HepG2 (cell line): ENCODE results near the gene FIS1. TPM values are rescaled to one million over a fixed set of nuclear protein-coding genes. Genes with fewer than 3 reads are reported as not detected.
A peak's percentile ranks its signal among the peaks of the same experiment; 100 is the strongest.

ENCODE experiments used
- CENPT ChIP-seq: sonication (generic); formaldehyde crosslinking; IDR thresholded peaks from 2 replicates; pipeline ENCODE4 v1.8.0; 2022; ENCODE audit warnings: low read depth, mild to moderate bottlenecking, moderate library complexity, missing genetic modification reagents
- GLI4 ChIP-seq: sonication (generic); formaldehyde crosslinking; IDR thresholded peaks from 2 replicates; pipeline ENCODE4 v1.5.1; 2020; ENCODE audit warnings: missing genetic modification reagents, mild to moderate bottlenecking, moderate library complexity, borderline replicate concordance
- LCORL ChIP-seq, 2 experiments: fragments of 450-650 bp in 1 of 2; sonication (generic) in 1 of 2; formaldehyde crosslinking in 1 of 2; IDR thresholded peaks; 2 replicates each; pipeline versions ENCODE4 v1.5.0 to v1.6.1; 2017 to 2020; ENCODE audit warnings: antibody characterized with exemption in 1 of 2, missing genetic modification reagents in 1 of 2
- SP4 ChIP-seq: sonication (generic); formaldehyde crosslinking; IDR thresholded peaks from 2 replicates; pipeline ENCODE4 v1.8.1; 2023; ENCODE audit warnings: mild to moderate bottlenecking, missing genetic modification reagents
- YY1 ChIP-seq: IDR thresholded peaks from 2 replicates; pipeline ENCODE4 v1.6.1; 2011; ENCODE audit warnings: low read length, low read depth, moderate library complexity, mild to moderate bottlenecking; ENCODE audit not compliant: insufficient read depth, insufficient replicate concordance
- ZFYVE20 ChIP-seq: sonication (generic); formaldehyde crosslinking; IDR thresholded peaks from 2 replicates; pipeline ENCODE4 v1.8.0; 2023; ENCODE audit warnings: low read depth, mild to moderate bottlenecking, moderate library complexity, missing genetic modification reagents, borderline replicate concordance
- ZNF557 ChIP-seq: sonication (generic); formaldehyde crosslinking; IDR thresholded peaks from 2 replicates; pipeline ENCODE4 v1.4.0; 2020; ENCODE audit warnings: missing genetic modification reagents
- ZNF749 ChIP-seq: sonication (generic); formaldehyde crosslinking; IDR thresholded peaks from 2 replicates; pipeline ENCODE4 v1.8.0; 2022; ENCODE audit warnings: mild to moderate bottlenecking, missing genetic modification reagents, moderate library complexity, borderline replicate concordance
- ZNF766 ChIP-seq: sonication (generic); formaldehyde crosslinking; IDR thresholded peaks from 2 replicates; pipeline ENCODE4 v1.5.0; 2020; ENCODE audit warnings: missing genetic modification reagents, borderline replicate concordance
- ZZZ3 ChIP-seq: sonication (generic); formaldehyde crosslinking; IDR thresholded peaks from 2 replicates; pipeline ENCODE4 v1.4.0; 2020; ENCODE audit warnings: missing genetic modification reagents, mild to moderate bottlenecking, borderline replicate concordance
- polyA plus RNA-seq, 8 experiments: library from polyadenylated mRNA; depleted of rRNA in 3 of 8; stranded (reverse) in 7 of 8; unstranded in 1 of 8; fragments of >200 nt; fragmentation: Illumina TruSeq in 4 of 8; extraction: Trizol in 4 of 8; gene quantifications; 2 replicates each; pipeline versions ENCODE4 v1.2.1 to v1.2.3, GENCODE V29; 2011 to 2016; ENCODE audit warnings: low read depth in 4 of 8, missing spikeins in 1 of 8, mixed read lengths in 1 of 8; ENCODE audit not compliant: insufficient read depth in 1 of 8
- total RNA-seq, 5 experiments: library from RNA; depleted of rRNA; stranded (reverse); fragments of >200 nt; fragmentation: Illumina TruSeq; extraction: Trizol; gene quantifications; 2 replicates each; pipeline ENCODE4 v1.2.3, GENCODE V29; 2016; ENCODE audit warnings: low read depth in 1 of 5
- TF ChIP-seq, protein P1 (sequence below): sonication (generic); formaldehyde crosslinking; IDR thresholded peaks from 2 replicates; pipeline ENCODE4 v1.8.0; 2023; ENCODE audit warnings: mild to moderate bottlenecking, missing genetic modification reagents
- TF ChIP-seq, protein P2 (sequence below): IDR thresholded peaks from 2 replicates; pipeline ENCODE4 v1.6.1; 2016; ENCODE audit warnings: low read depth, borderline replicate concordance
- TF ChIP-seq, protein P3 (sequence below): sonication (generic); formaldehyde crosslinking; IDR thresholded peaks from 2 replicates; pipeline ENCODE4 v1.4.0; 2020; ENCODE audit warnings: missing genetic modification reagents, borderline replicate concordance
- TF ChIP-seq, protein P4 (sequence below): sonication (generic); formaldehyde crosslinking; conservative IDR thresholded peaks from 2 replicates; pipeline ENCODE4 v1.4.0; 2020; ENCODE audit warnings: missing genetic modification reagents
- TF ChIP-seq, protein P5 (sequence below): IDR thresholded peaks from 2 replicates; pipeline ENCODE4 v1.4.0; 2020; ENCODE audit warnings: mild to moderate bottlenecking, missing genetic modification reagents

The FIS1 gene
- total and polyA plus RNA-seq, 2 of the 13 experiments (the other 11 are each of a cell fraction or from before 2014, with no cell fraction given) = 97.5 to 101 TPM

DNA sequence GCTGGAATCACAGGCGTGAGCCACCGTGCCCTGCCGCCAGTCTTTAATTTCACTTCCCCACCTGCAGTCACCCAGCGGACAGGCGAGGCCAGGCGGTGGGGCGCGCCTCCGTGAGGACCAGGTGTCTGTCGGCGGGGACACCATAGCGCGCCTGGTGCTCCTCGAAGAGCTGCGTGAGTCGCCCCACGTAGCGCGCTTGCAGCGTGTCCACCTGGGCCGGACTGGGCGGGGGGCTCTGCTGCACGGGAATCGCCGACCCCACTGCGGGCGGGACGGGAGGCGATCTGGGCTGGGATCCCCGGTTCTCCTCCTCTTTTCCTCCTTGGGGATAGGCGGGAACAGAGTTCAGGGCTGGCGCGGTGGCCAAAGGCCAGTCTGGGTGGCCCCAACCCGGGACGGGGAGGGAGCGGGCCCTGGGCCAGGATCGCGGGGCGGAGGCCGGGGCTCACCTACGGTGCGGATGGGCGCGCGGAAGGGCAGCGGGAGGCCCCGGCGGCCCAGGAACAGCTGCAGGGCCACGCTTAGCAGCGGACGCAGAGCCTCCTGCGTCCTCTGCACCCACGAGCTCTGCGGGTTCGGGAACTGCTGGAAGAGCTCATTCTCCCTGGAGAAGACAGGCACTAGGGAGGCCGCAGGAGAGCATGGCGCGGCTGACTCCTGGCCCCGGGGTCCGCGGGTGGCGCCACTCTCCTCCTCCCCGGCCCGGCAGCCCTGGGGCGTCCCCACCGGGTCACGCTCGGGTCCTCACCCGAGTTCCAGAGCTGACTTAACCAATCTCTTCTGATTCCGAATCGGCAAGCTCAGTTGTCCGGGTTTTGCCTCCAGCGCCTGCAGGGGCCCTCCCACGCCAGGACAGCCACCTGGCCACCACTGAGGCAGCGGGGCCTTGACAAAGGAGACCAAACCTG lies 42.9 kb downstream of the FIS1 start (continued):
- TF ChIP-seq, protein P1, sequence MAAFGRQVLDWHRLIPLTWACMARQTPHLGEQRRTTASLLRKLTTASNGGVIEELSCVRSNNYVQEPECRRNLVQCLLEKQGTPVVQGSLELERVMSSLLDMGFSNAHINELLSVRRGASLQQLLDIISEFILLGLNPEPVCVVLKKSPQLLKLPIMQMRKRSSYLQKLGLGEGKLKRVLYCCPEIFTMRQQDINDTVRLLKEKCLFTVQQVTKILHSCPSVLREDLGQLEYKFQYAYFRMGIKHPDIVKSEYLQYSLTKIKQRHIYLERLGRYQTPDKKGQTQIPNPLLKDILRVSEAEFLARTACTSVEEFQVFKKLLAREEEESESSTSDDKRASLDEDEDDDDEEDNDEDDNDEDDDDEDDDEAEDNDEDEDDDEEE = peak; percentile 96
- TF ChIP-seq ZZZ3 (CRISPR knock-in tag) (0 out of 2 replicates have a peak, but pooled peaks have one; percentile 24), ZNF766 (0 out of 2 replicates have a peak, but pooled peaks have one; percentile 54), ZNF557 (no peak), CENPT (CRISPR knock-in tag) (0 out of 2 replicates have a peak, but pooled peaks have one; percentile 38), GLI4 (CRISPR knock-in tag) (no peak), LCORL (IDR thresholded peaks at IDR 0.05) (no peak), LCORL (CRISPR knock-in tag; IDR thresholded peaks at IDR 0.05) (peak; percentile 71; the same call in 1 of the 2 replicates), SP4 (CRISPR knock-in tag) (peak; percentile 48; the same call in 1 of the 2 replicates), ZFYVE20 (CRISPR knock-in tag) (no peak), YY1 (no peak), ZNF749 (CRISPR knock-in tag) (0 out of 2 replicates have a peak, but pooled peaks have one; percentile 36)
- TF ChIP-seq, protein P2, sequence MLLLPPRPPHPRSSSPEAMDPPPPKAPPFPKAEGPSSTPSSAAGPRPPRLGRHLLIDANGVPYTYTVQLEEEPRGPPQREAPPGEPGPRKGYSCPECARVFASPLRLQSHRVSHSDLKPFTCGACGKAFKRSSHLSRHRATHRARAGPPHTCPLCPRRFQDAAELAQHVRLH (CRISPR knock-in tag) = peak; percentile 81; the same call in 1 of the 2 replicates
- TF ChIP-seq, protein P3, sequence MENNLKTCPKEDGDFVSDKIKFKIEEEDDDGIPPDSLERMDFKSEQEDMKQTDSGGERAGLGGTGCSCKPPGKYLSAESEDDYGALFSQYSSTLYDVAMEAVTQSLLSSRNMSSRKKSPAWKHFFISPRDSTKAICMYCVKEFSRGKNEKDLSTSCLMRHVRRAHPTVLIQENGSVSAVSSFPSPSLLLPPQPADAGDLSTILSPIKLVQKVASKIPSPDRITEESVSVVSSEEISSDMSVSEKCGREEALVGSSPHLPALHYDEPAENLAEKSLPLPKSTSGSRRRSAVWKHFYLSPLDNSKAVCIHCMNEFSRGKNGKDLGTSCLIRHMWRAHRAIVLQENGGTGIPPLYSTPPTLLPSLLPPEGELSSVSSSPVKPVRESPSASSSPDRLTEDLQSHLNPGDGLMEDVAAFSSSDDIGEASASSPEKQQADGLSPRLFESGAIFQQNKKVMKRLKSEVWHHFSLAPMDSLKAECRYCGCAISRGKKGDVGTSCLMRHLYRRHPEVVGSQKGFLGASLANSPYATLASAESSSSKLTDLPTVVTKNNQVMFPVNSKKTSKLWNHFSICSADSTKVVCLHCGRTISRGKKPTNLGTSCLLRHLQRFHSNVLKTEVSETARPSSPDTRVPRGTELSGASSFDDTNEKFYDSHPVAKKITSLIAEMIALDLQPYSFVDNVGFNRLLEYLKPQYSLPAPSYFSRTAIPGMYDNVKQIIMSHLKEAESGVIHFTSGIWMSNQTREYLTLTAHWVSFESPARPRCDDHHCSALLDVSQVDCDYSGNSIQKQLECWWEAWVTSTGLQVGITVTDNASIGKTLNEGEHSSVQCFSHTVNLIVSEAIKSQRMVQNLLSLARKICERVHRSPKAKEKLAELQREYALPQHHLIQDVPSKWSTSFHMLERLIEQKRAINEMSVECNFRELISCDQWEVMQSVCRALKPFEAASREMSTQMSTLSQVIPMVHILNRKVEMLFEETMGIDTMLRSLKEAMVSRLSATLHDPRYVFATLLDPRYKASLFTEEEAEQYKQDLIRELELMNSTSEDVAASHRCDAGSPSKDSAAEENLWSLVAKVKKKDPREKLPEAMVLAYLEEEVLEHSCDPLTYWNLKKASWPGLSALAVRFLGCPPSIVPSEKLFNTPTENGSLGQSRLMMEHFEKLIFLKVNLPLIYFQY (CRISPR knock-in tag) = peak; percentile 55; the same call in 1 of the 2 replicates
- TF ChIP-seq, protein P4, sequence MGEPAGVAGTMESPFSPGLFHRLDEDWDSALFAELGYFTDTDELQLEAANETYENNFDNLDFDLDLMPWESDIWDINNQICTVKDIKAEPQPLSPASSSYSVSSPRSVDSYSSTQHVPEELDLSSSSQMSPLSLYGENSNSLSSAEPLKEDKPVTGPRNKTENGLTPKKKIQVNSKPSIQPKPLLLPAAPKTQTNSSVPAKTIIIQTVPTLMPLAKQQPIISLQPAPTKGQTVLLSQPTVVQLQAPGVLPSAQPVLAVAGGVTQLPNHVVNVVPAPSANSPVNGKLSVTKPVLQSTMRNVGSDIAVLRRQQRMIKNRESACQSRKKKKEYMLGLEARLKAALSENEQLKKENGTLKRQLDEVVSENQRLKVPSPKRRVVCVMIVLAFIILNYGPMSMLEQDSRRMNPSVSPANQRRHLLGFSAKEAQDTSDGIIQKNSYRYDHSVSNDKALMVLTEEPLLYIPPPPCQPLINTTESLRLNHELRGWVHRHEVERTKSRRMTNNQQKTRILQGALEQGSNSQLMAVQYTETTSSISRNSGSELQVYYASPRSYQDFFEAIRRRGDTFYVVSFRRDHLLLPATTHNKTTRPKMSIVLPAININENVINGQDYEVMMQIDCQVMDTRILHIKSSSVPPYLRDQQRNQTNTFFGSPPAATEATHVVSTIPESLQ (CRISPR knock-in tag) = no peak
- TF ChIP-seq, protein P5, sequence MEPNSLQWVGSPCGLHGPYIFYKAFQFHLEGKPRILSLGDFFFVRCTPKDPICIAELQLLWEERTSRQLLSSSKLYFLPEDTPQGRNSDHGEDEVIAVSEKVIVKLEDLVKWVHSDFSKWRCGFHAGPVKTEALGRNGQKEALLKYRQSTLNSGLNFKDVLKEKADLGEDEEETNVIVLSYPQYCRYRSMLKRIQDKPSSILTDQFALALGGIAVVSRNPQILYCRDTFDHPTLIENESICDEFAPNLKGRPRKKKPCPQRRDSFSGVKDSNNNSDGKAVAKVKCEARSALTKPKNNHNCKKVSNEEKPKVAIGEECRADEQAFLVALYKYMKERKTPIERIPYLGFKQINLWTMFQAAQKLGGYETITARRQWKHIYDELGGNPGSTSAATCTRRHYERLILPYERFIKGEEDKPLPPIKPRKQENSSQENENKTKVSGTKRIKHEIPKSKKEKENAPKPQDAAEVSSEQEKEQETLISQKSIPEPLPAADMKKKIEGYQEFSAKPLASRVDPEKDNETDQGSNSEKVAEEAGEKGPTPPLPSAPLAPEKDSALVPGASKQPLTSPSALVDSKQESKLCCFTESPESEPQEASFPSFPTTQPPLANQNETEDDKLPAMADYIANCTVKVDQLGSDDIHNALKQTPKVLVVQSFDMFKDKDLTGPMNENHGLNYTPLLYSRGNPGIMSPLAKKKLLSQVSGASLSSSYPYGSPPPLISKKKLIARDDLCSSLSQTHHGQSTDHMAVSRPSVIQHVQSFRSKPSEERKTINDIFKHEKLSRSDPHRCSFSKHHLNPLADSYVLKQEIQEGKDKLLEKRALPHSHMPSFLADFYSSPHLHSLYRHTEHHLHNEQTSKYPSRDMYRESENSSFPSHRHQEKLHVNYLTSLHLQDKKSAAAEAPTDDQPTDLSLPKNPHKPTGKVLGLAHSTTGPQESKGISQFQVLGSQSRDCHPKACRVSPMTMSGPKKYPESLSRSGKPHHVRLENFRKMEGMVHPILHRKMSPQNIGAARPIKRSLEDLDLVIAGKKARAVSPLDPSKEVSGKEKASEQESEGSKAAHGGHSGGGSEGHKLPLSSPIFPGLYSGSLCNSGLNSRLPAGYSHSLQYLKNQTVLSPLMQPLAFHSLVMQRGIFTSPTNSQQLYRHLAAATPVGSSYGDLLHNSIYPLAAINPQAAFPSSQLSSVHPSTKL (CRISPR knock-in tag) = 0 out of 2 replicates have a peak, but pooled peaks have one; percentile 42
